Measurements from ENCODE around the gene MOV10L1.
"Not testable (repeated sequence)": the region's sequence is repeated elsewhere in the genome, so short reads cannot be mapped to it uniquely, and the experiment has no call there.

MOV10L1 gene

DNA sequence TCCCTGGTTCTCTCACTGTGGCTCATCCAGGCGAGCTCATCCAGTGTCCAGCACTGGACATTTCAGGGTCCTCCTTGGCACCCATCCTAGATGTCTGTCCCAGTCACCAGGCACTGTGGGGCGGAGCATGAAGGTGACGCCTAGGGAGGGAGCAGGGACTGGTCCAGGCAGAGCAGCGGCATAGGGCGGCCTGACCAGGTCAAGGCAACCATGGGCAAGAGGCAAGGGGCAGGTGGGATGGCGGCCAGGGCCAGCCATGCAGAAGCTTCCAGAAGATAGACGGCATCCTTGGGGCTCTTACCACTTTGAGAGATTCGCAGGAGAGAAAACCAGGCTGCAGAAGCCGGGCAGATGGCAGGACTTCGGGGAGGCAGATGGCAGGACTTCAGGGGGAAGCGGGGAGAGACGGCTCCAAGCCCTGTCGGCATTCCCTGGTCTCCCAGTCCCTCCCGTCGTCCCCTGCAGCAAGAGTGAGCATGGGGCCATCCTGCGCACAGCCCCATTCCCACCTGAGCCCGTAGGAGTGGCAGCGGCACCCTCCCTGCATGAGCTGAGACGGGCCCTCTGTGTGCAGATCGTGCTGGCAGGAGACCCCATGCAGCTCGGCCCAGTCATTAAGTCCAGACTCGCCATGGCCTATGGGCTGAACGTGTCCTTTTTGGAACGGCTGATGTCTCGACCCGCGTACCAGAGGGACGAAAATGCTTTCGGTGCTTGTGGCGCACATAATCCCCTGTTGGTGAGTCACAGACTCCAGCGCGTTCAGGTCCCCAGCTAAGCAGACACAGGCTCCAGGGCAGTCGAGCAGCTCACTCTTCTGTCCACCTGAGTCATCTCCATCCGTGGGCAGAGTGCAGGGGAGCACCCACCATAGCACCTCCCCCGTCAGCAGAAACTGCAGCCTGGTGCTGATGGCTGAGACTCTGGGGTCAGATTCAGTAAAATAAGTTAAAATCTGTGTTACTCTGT lies 60.6 kb downstream of the MOV10L1 start:
- no peak overlapping the region for H3K27ac Mint-ChIP-seq
- H3K9me3 Mint-ChIP-seq, result no peaks in the 10 kb centered on the region
- H3K4me3 Mint-ChIP-seq, result no peak overlapping the region
- H3K36me3 Mint-ChIP-seq (ENCODE audit: low read depth), result no peaks in the 10 kb centered on the region
- intact Hi-C loops (cut with micrococcal nuclease), result no loop called here
- peaks cover 37% of the 10 kb centered on the region for H3K4me1 Mint-ChIP-seq (ENCODE audit: low read depth)
- peaks cover 11% of the 10 kb centered on the region for H3K27me3 Mint-ChIP-seq

DNA sequence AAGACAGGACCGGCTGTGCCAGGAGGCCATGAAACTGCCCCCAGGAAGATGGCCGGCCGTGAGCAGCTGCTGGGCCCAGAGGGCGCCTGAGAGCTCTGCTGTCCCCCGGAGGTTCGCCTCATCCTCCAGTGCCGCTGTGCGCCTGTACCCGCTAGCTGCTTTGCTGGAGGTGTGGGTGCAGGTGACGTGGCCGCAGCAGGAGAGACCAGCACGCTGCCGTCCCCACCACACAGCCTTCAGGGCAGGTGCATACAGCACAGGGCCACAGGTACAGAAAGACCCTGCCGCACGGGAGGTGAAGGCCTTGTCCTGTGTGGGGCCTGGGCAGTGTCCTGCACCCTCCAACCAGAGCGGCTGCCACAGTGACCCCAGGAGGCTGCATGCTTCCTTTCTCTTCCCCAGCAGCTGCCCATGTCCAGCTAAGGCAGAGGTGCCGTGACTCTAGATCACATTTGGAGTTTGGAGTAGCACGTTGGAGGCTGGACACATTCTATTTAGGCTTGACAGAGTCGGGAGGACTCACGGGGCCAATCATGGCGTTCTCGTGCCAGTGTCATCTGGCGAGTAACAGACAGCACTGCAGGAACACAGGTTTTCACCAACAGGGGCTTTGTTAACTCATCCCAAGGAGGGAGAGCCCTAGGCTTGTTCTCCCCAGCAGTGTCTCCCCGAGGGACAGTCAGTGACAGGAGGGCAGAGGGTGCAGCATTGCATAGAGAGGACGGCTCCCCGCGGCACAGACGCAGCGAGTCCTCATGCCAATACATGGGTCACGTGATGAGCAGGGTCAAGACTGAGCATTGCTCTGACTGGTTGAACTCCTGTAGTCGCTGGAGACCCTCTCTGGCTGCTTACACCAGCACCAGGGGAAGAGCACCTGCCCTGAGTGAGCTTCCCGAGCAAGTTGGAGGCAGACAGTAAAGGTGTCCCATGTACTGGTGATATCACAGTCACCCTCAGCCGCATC lies 62.0 kb downstream of the MOV10L1 start:
- H3K4me3 Mint-ChIP-seq, result no peak overlapping the region
- H3K36me3 Mint-ChIP-seq (ENCODE audit: low read depth), result no peaks in the 10 kb centered on the region
- peaks cover 11% of the 10 kb centered on the region for H3K27me3 Mint-ChIP-seq
- H3K4me1 Mint-ChIP-seq (ENCODE audit: low read depth), result peaks cover 23% of the 10 kb centered on the region
- intact Hi-C loops (cut with micrococcal nuclease), result no loop called here
- no peaks in the 10 kb centered on the region for H3K9me3 Mint-ChIP-seq
- no peak overlapping the region for H3K27ac Mint-ChIP-seq

DNA sequence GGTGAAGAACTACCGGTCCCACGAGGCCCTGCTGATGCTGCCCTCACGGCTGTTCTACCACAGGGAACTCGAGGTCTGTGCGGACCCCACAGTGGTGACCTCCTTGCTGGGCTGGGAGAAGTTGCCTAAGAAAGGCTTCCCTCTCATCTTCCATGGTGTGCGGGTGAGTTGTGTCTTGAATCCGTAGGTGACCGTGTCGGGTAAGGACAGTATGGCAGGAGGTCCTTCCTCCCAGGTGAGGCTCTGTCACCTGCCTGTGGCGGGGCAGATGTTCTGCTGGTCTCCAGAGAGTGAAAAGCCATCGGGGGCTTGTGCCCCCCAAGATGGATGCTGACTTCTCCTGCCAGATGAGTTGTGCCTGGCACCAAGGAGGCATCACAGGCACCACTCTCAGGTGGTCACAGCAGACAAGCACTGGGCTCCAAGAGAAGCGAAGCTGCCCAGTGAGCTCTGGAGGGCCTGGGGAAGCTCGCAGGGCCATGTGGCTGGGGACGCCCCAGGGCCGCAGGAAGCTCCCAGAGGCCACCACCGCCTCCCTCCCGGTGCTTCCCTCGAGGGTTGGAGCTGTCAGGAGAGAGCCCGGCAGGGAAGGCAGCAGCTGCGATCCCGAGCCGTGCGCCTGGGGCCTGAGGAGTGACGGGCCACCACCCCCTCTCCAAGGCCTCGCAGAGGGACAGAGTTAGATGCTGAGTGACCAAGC lies 63.4 kb downstream of the MOV10L1 start:
- Mint-ChIP-seq H3K9me3 (no peaks in the 10 kb centered on the region), H3K36me3 (ENCODE audit: low read depth) (no peaks in the 10 kb centered on the region), H3K4me3 (no peak overlapping the region), H3K4me1 (ENCODE audit: low read depth) (peaks cover 10% of the 10 kb centered on the region), H3K27me3 (peaks cover 15% of the 10 kb centered on the region), H3K27ac (no peak overlapping the region)
- intact Hi-C loops (cut with micrococcal nuclease), result no loop called here

GRCh38 chr22:50153756-50154140 lies 63.9 kb downstream of the MOV10L1 start:
- H3K27me3 Mint-ChIP-seq, result peaks cover 20% of the 10 kb centered on the region
- peaks cover 5% of the 10 kb centered on the region for H3K4me1 Mint-ChIP-seq (ENCODE audit: low read depth)
- H3K27ac Mint-ChIP-seq, result no peak overlapping the region
- no peaks in the 10 kb centered on the region for H3K9me3 Mint-ChIP-seq
- H3K4me3 Mint-ChIP-seq, result no peak overlapping the region
- H3K36me3 Mint-ChIP-seq (ENCODE audit: low read depth), result no peaks in the 10 kb centered on the region
- intact Hi-C loops (cut with micrococcal nuclease), result no loop called here

- Mint-ChIP-seq H3K4me3 (no peak overlapping the region), H3K27me3 (peaks cover 34% of the 10 kb centered on the region)
Measured at GRCh38 chr22:50157709-50158375, 68.0 kb downstream of the MOV10L1 start.

GRCh38 chr22:50160947-50161346 lies 71.1 kb downstream of the MOV10L1 start:
- Mint-ChIP-seq H3K4me3 (no peak overlapping the region), H3K27ac (no peak overlapping the region), H3K27me3 (peaks cover 35% of the 10 kb centered on the region), H3K4me1 (ENCODE audit: low read depth) (no peaks in the 10 kb centered on the region), H3K9me3 (no peaks in the 10 kb centered on the region), H3K36me3 (ENCODE audit: low read depth) (no peaks in the 10 kb centered on the region)
- intact Hi-C loops (cut with micrococcal nuclease), result no loop called here

More at GRCh38 chr22:50157709-50158375, 68.0 kb downstream of the MOV10L1 start:
- Mint-ChIP-seq H3K4me1 (ENCODE audit: low read depth) (no peaks in the 10 kb centered on the region), H3K27ac (no peak overlapping the region), H3K9me3 (no peaks in the 10 kb centered on the region), H3K36me3 (ENCODE audit: low read depth) (no peaks in the 10 kb centered on the region)
- intact Hi-C loops (cut with micrococcal nuclease), result no loop called here

- Mint-ChIP-seq H3K4me3 (no peak overlapping the region), H3K9me3 (no peaks in the 10 kb centered on the region), H3K4me1 (ENCODE audit: low read depth) (no peaks in the 10 kb centered on the region), H3K27me3 (peaks cover 36% of the 10 kb centered on the region), H3K27ac (no peak overlapping the region), H3K36me3 (ENCODE audit: low read depth) (no peaks in the 10 kb centered on the region)
- intact Hi-C loops (cut with micrococcal nuclease), result no loop called here
Measured at GRCh38 chr22:50161508-50162390, 71.9 kb downstream of the MOV10L1 start.

DNA sequence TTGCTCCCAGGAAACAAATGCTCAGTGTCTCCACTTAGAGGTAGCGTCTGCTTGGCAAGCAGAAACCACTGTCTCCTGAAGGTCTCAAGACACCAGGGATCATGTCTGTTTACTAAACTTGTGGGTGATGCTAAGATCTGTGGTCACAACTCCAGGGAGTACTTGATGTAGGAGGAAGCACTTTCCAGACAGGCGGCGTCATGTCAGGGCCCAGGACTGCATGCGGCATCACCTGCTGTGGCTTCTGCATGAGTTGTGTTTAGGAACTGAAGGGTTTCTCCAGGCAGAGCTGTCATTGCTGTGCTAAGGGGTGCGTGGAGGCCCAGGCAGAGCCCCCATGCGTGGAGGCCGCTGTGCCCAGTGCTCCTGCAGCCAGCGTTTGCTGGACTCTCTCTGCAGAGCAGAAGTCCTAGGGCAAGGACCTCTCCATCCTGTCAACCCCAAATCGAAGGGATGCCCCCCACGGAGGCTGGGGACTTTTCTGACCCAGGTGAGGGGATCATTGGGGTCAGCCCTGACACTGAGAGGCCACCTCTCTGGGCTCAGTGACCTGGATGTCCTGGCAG lies 72.7 kb downstream of the MOV10L1 start:
- H3K27ac Mint-ChIP-seq, result no peak overlapping the region
- intact Hi-C loops (cut with micrococcal nuclease), result no loop called here
- no peaks in the 10 kb centered on the region for H3K9me3 Mint-ChIP-seq
- H3K27me3 Mint-ChIP-seq, result peaks cover 39% of the 10 kb centered on the region
- no peaks in the 10 kb centered on the region for H3K4me1 Mint-ChIP-seq (ENCODE audit: low read depth)
- no peaks in the 10 kb centered on the region for H3K36me3 Mint-ChIP-seq (ENCODE audit: low read depth)
- no peak overlapping the region for H3K4me3 Mint-ChIP-seq

GRCh38 chr22:50165436-50166123 lies 75.8 kb downstream of the MOV10L1 start:
- H3K27me3 Mint-ChIP-seq, result peaks cover 37% of the 10 kb centered on the region
- H3K9me3 Mint-ChIP-seq, result no peaks in the 10 kb centered on the region
- peaks cover 12% of the 10 kb centered on the region for H3K4me1 Mint-ChIP-seq (ENCODE audit: low read depth)
- no peak overlapping the region for H3K27ac Mint-ChIP-seq
- H3K36me3 Mint-ChIP-seq (ENCODE audit: low read depth), result no peaks in the 10 kb centered on the region
- intact Hi-C loops (cut with micrococcal nuclease), result loop anchor here (5.0 kb wide), 1 partner anchor 42 kb away; no protein-coding TSS in a partner anchor
- no peak overlapping the region for H3K4me3 Mint-ChIP-seq

DNA sequence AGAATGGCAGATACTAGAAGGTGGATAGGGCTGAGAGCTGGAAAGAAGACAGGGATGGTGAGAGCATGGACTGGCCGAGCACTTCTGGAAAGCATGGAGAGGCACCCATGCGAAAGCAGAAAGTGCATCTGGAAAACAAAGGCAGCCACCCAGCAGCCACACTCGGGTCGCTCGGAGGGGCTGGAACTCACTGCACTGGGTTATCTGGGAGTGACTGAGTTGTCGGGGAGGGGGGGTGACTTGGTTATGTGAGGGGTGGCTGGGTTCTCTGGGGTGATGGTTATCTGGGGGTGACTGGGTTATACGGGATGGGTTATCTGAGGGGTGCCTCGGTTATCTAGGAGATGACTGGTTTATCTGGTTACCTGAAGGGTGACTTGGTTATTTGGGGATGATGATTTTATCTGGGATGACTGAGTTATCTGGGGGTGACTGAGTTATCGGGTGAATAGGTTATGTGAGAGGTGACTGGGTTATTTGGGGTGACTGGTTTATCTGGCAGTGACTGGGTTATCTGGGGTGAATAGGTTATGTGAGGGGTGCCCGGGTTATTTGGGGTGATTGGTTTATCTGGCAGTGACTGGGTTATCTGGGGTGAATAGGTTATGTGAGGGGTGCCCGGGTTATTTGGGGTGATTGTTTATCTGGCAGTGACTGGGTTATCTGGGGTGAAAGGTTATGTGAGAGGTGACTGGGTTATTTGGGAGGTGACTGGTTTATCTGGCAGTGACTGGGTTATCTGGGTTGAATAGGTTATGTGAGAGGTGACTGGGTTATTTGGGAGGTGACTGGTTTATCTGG lies 78.1 kb downstream of the MOV10L1 start:
- Mint-ChIP-seq H3K27me3 (peaks cover 33% of the 10 kb centered on the region), H3K4me1 (ENCODE audit: low read depth) (peaks cover 33% of the 10 kb centered on the region), H3K4me3 (no peak overlapping the region), H3K36me3 (ENCODE audit: low read depth) (no peaks in the 10 kb centered on the region), H3K9me3 (no peaks in the 10 kb centered on the region), H3K27ac (no peak overlapping the region)
- intact Hi-C loops (cut with micrococcal nuclease), result loop anchor here (5.0 kb wide), 1 partner anchor 39 kb away; no protein-coding TSS in a partner anchor

GRCh38 chr22:50168490-50169180 lies 78.8 kb downstream of the MOV10L1 start:
- peak overlapping the region; percentile 73 for H3K27ac Mint-ChIP-seq
- not testable (repeated sequence) for H3K9me3 Mint-ChIP-seq; H3K4me3 Mint-ChIP-seq; H3K36me3 Mint-ChIP-seq (ENCODE audit: low read depth)
- peaks cover 32% of the 10 kb centered on the region for H3K27me3 Mint-ChIP-seq
- intact Hi-C loops (cut with micrococcal nuclease), result loop anchor here (5.0 kb wide), 1 partner anchor 39 kb away; no protein-coding TSS in a partner anchor
- H3K4me1 Mint-ChIP-seq (ENCODE audit: low read depth), result peaks cover 41% of the 10 kb centered on the region

Data from dendritic cell treated with granulocyte-macrophage colony-stimulating factor and Interleukin-4, amounts not matched to agents 40 ng/mL and 50 ng/mL, for 4 days (primary cell).